Measurements from ENCODE around the gene DOK6.

The DOK6 gene

DNA sequence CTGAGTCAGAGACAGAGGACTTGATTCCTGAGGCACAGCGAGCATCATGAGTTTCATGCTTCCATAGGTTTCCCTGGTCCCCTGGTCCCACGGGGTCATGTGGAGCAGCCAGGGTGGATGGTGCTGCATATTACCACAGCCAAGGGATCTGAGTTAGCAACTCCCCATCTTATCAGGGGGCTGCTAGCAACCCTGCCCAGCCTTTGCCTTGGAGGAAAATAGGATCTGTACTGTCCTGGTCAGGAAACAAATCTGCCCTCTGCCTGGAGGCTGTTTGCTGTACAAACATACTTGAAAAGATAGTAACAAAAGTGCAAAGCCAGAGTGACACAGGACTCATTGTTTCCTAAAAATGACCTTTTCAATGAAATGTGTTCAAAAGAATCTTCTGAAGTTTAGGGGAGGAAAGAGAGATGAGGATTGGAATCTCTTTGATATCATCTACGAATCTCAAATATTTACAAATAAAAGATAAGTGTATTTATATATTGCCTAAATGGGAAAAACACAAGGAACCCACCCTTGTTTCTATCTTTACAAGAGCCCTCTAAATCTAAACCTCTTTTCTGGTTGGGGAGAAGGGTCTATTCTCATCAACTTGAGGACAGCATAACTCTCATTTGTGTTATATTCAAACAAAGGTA lies 352.2 kb downstream of the DOK6 start:
- no peak overlapping the region for H3K27ac ChIP-seq
- no peak for TF ChIP-seq ZFX (IDR thresholded peaks at IDR 0.05)
- TF ChIP-seq, protein P1, sequence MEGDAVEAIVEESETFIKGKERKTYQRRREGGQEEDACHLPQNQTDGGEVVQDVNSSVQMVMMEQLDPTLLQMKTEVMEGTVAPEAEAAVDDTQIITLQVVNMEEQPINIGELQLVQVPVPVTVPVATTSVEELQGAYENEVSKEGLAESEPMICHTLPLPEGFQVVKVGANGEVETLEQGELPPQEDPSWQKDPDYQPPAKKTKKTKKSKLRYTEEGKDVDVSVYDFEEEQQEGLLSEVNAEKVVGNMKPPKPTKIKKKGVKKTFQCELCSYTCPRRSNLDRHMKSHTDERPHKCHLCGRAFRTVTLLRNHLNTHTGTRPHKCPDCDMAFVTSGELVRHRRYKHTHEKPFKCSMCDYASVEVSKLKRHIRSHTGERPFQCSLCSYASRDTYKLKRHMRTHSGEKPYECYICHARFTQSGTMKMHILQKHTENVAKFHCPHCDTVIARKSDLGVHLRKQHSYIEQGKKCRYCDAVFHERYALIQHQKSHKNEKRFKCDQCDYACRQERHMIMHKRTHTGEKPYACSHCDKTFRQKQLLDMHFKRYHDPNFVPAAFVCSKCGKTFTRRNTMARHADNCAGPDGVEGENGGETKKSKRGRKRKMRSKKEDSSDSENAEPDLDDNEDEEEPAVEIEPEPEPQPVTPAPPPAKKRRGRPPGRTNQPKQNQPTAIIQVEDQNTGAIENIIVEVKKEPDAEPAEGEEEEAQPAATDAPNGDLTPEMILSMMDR (conservative IDR thresholded peaks at IDR 0.05) = no peak

DNA sequence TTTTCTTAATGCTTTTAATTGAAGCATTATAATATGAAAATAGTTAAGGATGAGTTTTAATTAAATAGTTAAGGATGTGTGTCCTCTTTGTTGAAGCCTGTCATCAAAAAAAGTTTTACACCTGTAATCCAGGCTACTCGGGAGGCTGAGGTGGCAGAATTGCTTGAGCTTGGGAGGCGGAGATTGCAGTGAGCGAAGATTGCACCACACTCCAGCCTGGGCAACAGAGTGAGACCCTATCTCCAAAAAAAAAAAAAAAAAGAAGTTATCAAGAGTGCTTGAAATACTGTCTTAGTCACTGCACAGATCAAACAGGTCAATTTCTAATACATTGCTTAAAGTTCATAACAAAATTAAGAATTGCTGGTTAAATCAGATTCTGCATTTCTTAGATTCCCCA lies 353.4 kb downstream of the DOK6 start:
- TF ChIP-seq, protein P1 (conservative IDR thresholded peaks at IDR 0.05) = no peak
- TF ChIP-seq ZFX (IDR thresholded peaks at IDR 0.05) = no peak
- H3K27ac ChIP-seq = no peak overlapping the region

- no peak overlapping the region for H3K27ac ChIP-seq
- TF ChIP-seq ZFX (IDR thresholded peaks at IDR 0.05) = no peak
- TF ChIP-seq, protein P1 (conservative IDR thresholded peaks at IDR 0.05) = no peak
Observed at GRCh38 chr18:69755041-69755440, 354.4 kb downstream of the DOK6 start.

- TF ChIP-seq, protein P1 (conservative IDR thresholded peaks at IDR 0.05) = no peak
- no peak for TF ChIP-seq ZFX (IDR thresholded peaks at IDR 0.05)
- no peak overlapping the region for H3K27ac ChIP-seq
Observed at GRCh38 chr18:69755856-69756496, 355.3 kb downstream of the DOK6 start.

DNA sequence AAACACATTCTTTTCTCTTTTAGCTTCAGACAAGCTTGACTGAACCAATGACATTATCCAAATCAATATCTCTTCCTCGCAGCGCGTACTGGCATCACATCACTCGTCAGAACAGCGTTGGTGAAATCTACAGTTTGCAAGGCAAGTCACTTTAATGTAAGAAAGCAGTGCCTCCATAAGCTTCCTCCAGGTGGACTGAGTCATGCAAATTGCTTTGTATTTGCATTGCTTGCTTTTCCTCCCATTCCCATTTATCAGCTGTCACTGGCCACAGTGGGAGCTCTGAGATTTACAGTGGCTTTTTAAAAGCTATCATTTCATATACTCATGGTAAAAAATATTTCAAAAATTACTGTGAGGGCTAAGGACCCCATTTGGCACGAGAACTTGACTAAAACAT lies 357.0 kb downstream of the DOK6 start:
- no peak overlapping the region for H3K27ac ChIP-seq
- TF ChIP-seq, protein P1 (conservative IDR thresholded peaks at IDR 0.05) = no peak
- no peak for TF ChIP-seq ZFX (IDR thresholded peaks at IDR 0.05)

- no peak for TF ChIP-seq ZFX (IDR thresholded peaks at IDR 0.05)
- TF ChIP-seq, protein P1 (conservative IDR thresholded peaks at IDR 0.05) = no peak
- H3K27ac ChIP-seq = no peak overlapping the region
Observed at GRCh38 chr18:69758458-69758857, 357.8 kb downstream of the DOK6 start.

- TF ChIP-seq, protein P1 (conservative IDR thresholded peaks at IDR 0.05) = no peak
- TF ChIP-seq ZFX (IDR thresholded peaks at IDR 0.05) = no peak
- no peak overlapping the region for H3K27ac ChIP-seq
Observed at GRCh38 chr18:69759046-69759445, 358.4 kb downstream of the DOK6 start.
